H1 (cell line): ENCODE results near the gene L3MBTL4. TPM values are rescaled to one million over a fixed set of nuclear protein-coding genes. Genes with fewer than 3 reads are reported as not detected.

Experiments
- CBX8 ChIP-seq: fragments of 300-800, 300-1000 bp; sonication (generic); IDR thresholded peaks from 2 replicates; pipeline ENCODE4 v1.7.1; 2016; ENCODE audit warnings: low read depth, low read length, borderline replicate concordance
- CHD1 ChIP-seq: IDR thresholded peaks from 2 replicates; pipeline ENCODE4 v1.6.1; 2012; ENCODE audit warnings: low read depth, low read length, improper control_type of control experiment
- EP300 ChIP-seq, 2 experiments: IDR thresholded peaks; 1 replicate in 1 of 2; 2 replicates in 1 of 2; pipeline ENCODE4 v1.6.1; 2011 to 2012; ENCODE audit warnings: low read depth in 2 of 2, low read length in 2 of 2, mild to moderate bottlenecking in 2 of 2, borderline replicate concordance in 1 of 2, inconsistent platforms in 1 of 2, moderate library complexity in 1 of 2
- GABPA ChIP-seq: IDR thresholded peaks from 2 replicates; pipeline ENCODE4 v1.6.1; 2011; ENCODE audit warnings: mild to moderate bottlenecking, low read length, moderate library complexity, borderline replicate concordance; ENCODE audit not compliant: insufficient read depth
- HDAC6 ChIP-seq: IDR thresholded peaks from one replicate; pipeline ENCODE4 v1.7.1; 2012; ENCODE audit warnings: low read depth, mild to moderate bottlenecking, inconsistent platforms, low read length, moderate library complexity
- KDM5A ChIP-seq: fragments of 200-600 bp; IDR thresholded peaks from 2 replicates; pipeline ENCODE4 v1.7.1; 2012; ENCODE audit warnings: mild to moderate bottlenecking, low read length, inconsistent platforms, mixed read lengths
- SAP30 ChIP-seq: fragments of 300-600 bp; sonication (generic); IDR thresholded peaks from 2 replicates; pipeline ENCODE4 v1.7.1; 2012; ENCODE audit warnings: low read length, moderate library complexity, mild to moderate bottlenecking, inconsistent platforms; ENCODE audit not compliant: insufficient read depth, insufficient replicate concordance
- polyA plus RNA-seq, 7 experiments: library from polyadenylated mRNA; depleted of rRNA in 3 of 7; stranded (reverse) in 5 of 7; unstranded in 2 of 7; fragments of >200 nt in 5 of 7; fragments of 200-250 nt in 2 of 7; gene quantifications; 1 replicate in 5 of 7; 2 replicates in 1 of 7; 4 replicates in 1 of 7; pipeline versions ENCODE4 v1.2.1 to v1.2.3, GENCODE V29; 2011 to 2013; ENCODE audit warnings: missing spikeins in 2 of 7, mixed read lengths in 2 of 7
- total RNA-seq: library from RNA; stranded (reverse); fragmentation: NEBNext Ultra II Directional; extraction: Animal tissue kit (Norgen Biotek cat#: 25700); gene quantifications from 2 replicates; pipeline ENCODE4 v1.2.1, GENCODE V29; 2021

The L3MBTL4 gene
- total and polyA plus RNA-seq, 2 of the 8 experiments (the other 6 are each of a cell fraction or from before 2014, with no cell fraction given) = 1.0 to 2.1 TPM

DNA sequence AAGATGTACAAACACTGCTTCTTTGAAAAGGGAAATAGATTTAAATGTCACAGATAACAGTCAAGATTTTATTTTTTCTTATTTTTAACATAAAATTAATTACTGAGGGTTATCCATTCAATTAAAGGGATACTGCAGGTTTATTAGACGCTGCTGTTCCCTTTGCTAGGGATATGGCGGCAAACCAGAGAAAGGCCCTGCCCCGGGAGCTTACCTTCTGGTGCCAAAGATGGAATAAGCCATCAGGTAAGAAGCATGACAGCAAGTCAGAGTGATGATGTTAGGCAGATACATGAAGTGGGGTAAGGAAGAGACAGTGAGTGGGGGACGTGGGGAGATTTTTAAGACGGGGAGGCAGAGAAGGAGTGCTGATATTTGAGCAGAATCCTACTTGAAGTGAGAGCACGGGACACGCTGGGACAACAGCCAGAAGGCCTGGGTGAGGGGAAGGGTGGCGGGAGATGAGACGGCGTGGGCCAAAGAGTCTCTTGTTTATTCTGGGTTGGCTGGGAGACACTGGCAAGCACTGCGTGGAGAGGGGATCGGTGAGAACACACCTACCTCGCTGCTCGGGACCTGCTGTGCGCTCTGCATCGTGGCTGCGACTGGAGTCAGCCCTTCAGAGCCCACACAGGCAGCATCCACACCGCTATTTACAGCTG lies 268.9 kb downstream of the L3MBTL4 start (continued):
- no peak for TF ChIP-seq SAP30
- no peak for TF ChIP-seq HDAC6
- TF ChIP-seq CHD1 = no peak
- no peak for TF ChIP-seq GABPA
- TF ChIP-seq KDM5A = no peak
- no peak for TF ChIP-seq EP300 (IDR thresholded peaks at IDR 0.05; ENCODE audit: borderline replicate concordance in 1 of 2, low read depth in 2 of 2, low read length in 2 of 2)
- TF ChIP-seq CBX8 = no peak
